K562 (cell line): Measurements from ENCODE around the gene MGAT5. TPM values are rescaled to one million over a fixed set of nuclear protein-coding genes. Genes with fewer than 3 reads are reported as not detected.

ENCODE experiments used
- ATAC-seq: fragments of 200-7000 bp; cut with Tn5 transposase; 3 replicates; pipeline ENCODE4 v1.9.1; 2020; ENCODE audit warnings: moderate library complexity
- BruUV-seq: library from RNA; stranded (reverse); fragments of 400-500 nt; replicated peaks from 2 replicates; lab custom pipeline; 2021; lab: Mats Ljungman, UMichigan
- CTCF ChIA-PET: fragments of 300-600 bp; formaldehyde crosslinking; extraction: SDS; loops from one replicate; lab custom pipeline; 2021; ENCODE audit warnings: low intra/inter-chr PET ratio; lab: Yijun Ruan, JAX
- POLR2A ChIA-PET: fragments of 300-600, 350-650 bp; sonication (Branson Sonifier 250); formaldehyde crosslinking; extraction: SDS; loops from one replicate; lab custom pipeline; 2021; ENCODE audit warnings: antibody characterized with exemption, inconsistent platforms; lab: Yijun Ruan, JAX
- DNase-seq, 4 experiments: peaks; one replicate each; pipeline versions ENCODE4 v3.0.0 to v3.0.0-alpha.2; 2011 to 2018; ENCODE audit warnings: low spot score in 3 of 4, mixed read lengths in 3 of 4; ENCODE audit errors: extremely low read depth in 1 of 4
- FAIRE-seq: peaks from 2 replicates; lab custom pipeline; 2011; peaks lifted over from hg19 to GRCh38; lab: Jason Lieb, UNC
- H2AFZ ChIP-seq: 2 replicates; pipeline ENCODE4 v1.6.0; 2011; ENCODE audit warnings: low read depth, low read length, control low read depth, inconsistent platforms
- H3K27ac ChIP-seq: fragments of 200-600 bp; 3 replicates; pipeline ENCODE4 v1.8.0; 2011; ENCODE audit warnings: low read depth, mild to moderate bottlenecking, control low read depth, inconsistent platforms, low read length, moderate library complexity, mixed read lengths; ENCODE audit errors: extremely low read depth
- H3K27me3 ChIP-seq, 2 experiments: fragments of 300-600 bp in 1 of 2; 2 replicates in 1 of 2; 3 replicates in 1 of 2; pipeline versions ENCODE4 v1.6.0 to v1.8.0; 2011; ENCODE audit warnings: inconsistent platforms in 2 of 2, low read length in 2 of 2, mild to moderate bottlenecking in 1 of 2, mixed read lengths in 1 of 2, moderate library complexity in 1 of 2; ENCODE audit not compliant: control insufficient read depth in 2 of 2, insufficient read depth in 2 of 2
- H3K36me3 ChIP-seq: fragments of 300-600 bp; 3 replicates; pipeline ENCODE4 v1.8.0; 2011; ENCODE audit warnings: mild to moderate bottlenecking, low read length, inconsistent platforms; ENCODE audit not compliant: control insufficient read depth, insufficient read depth
- H3K4me1 ChIP-seq, 2 experiments: fragments of 200-600 bp in 1 of 2; replicated peaks in 1 of 2; 2 replicates in 1 of 2; 3 replicates in 1 of 2; pipeline versions ENCODE4 v1.5.1 to v1.8.0; 2011; ENCODE audit warnings: inconsistent platforms in 2 of 2, low read length in 2 of 2, mild to moderate bottlenecking in 1 of 2, mixed read lengths in 1 of 2, moderate library complexity in 1 of 2; ENCODE audit not compliant: control insufficient read depth in 2 of 2, insufficient read depth in 2 of 2
- H3K4me2 ChIP-seq: 2 replicates; pipeline ENCODE4 v1.6.1; 2011; ENCODE audit warnings: low read length, control low read depth, inconsistent platforms, mixed read lengths; ENCODE audit not compliant: insufficient read depth
- H3K4me3 ChIP-seq: fragments of 200-600 bp; sonication (generic), shearing (Covaris generic); 2 replicates; pipeline ENCODE4 v1.5.1; 2016; ENCODE audit warnings: control low read depth, inconsistent platforms
- H3K79me2 ChIP-seq: fragments of 200-600 bp; 3 replicates; pipeline ENCODE4 v1.8.0; 2011; ENCODE audit warnings: low read length, inconsistent platforms; ENCODE audit not compliant: control insufficient read depth, insufficient read depth
- H3K9ac ChIP-seq, 2 experiments: 2 replicates each; pipeline versions ENCODE4 v1.6.0 to v1.6.1; 2011; ENCODE audit warnings: low read depth in 2 of 2, low read length in 2 of 2, control low read depth in 1 of 2, inconsistent platforms in 1 of 2, mild to moderate bottlenecking in 1 of 2, mixed read lengths in 1 of 2; ENCODE audit not compliant: insufficient read depth in 1 of 2
- H3K9me1 ChIP-seq: one replicate; pipeline ENCODE4 v1.6.0; 2011; ENCODE audit warnings: inconsistent platforms, mild to moderate bottlenecking, low read length, moderate library complexity; ENCODE audit not compliant: control insufficient read depth, insufficient read depth
- H3K9me3 ChIP-seq: replicated peaks from 2 replicates; pipeline ENCODE4 v1.5.1; 2011; ENCODE audit warnings: low read depth, low read length, inconsistent platforms; ENCODE audit not compliant: control insufficient read depth, insufficient read depth
- H4K20me1 ChIP-seq: replicated peaks from 2 replicates; pipeline ENCODE4 v1.6.1; 2011; ENCODE audit warnings: low read length, inconsistent platforms, mixed read lengths; ENCODE audit not compliant: control insufficient read depth, insufficient read depth
- ARID1B ChIP-seq: fragments of 450-650 bp; IDR thresholded peaks from 2 replicates; pipeline ENCODE4 v1.6.1; 2016; ENCODE audit warnings: antibody characterized with exemption, mild to moderate bottlenecking, inconsistent platforms
- CEBPZ ChIP-seq: fragments of 150-350 bp; IDR thresholded peaks from 2 replicates; pipeline ENCODE4 v1.6.1; 2014; ENCODE audit warnings: low read depth, mild to moderate bottlenecking, low read length, borderline replicate concordance
- HMG20A ChIP-seq: fragments of 450-650 bp; formaldehyde crosslinking; conservative IDR thresholded peaks from 2 replicates; pipeline ENCODE4 v1.4.0; 2020; ENCODE audit warnings: mild to moderate bottlenecking, mixed read lengths
- MCM2 ChIP-seq: fragments of 450-650 bp; IDR thresholded peaks from 2 replicates; pipeline ENCODE4 v1.6.1; 2017; ENCODE audit warnings: low read depth, mild to moderate bottlenecking
- MLX ChIP-seq, 2 experiments: fragments of 450-650 bp in 1 of 2; sonication (generic) in 1 of 2; formaldehyde crosslinking; conservative IDR thresholded peaks; 2 replicates each; pipeline versions ENCODE4 v1.4.0 to v1.8.1; 2020 to 2022; ENCODE audit warnings: mild to moderate bottlenecking in 1 of 2, missing genetic modification reagents in 1 of 2
- NR2F6 ChIP-seq: fragments of 450-650 bp; formaldehyde crosslinking; IDR thresholded peaks from 2 replicates; pipeline ENCODE4 v1.4.0; 2020; ENCODE audit warnings: mild to moderate bottlenecking
- NRF1 ChIP-seq, 2 experiments: fragments of 450-650 bp; IDR thresholded peaks in 1 of 2; conservative IDR thresholded peaks in 1 of 2; 2 replicates each; pipeline ENCODE4 v1.6.1; 2014; ENCODE audit warnings: mild to moderate bottlenecking in 2 of 2
- TCFL5 ChIP-seq: fragments of 250-450 bp; sonication (Bioruptor Pico); conservative IDR thresholded peaks from 2 replicates; pipeline ENCODE4 v1.6.1; 2021; ENCODE audit warnings: mild to moderate bottlenecking, moderate library complexity, matching md5 sums
- ZNF121 ChIP-seq: sonication (generic); formaldehyde crosslinking; conservative IDR thresholded peaks from 2 replicates; pipeline ENCODE4 v1.8.0; 2022; ENCODE audit warnings: missing genetic modification reagents
- ZNF785 ChIP-seq: fragments of 250-450 bp; sonication (Bioruptor Pico); IDR thresholded peaks from 2 replicates; pipeline ENCODE4 v1.4.0; 2020; ENCODE audit warnings: mild to moderate bottlenecking
- WGBS: fragments of 100-300 bp; shearing (Covaris generic); methylation state at CpG from one replicate; pipeline ENCODE4 v1.1.6; 2016; ENCODE audit warnings: low coverage, mixed read lengths; ENCODE audit not compliant: insufficient coverage; ENCODE audit errors: missing lambda C conversion rate; 5-methylcytosine and 5-hydroxymethylcytosine counted together
- in situ Hi-C: fragments of 300-500 bp; cut with MboI; formaldehyde crosslinking; loops from 4 replicates; pipeline ENCODE4 v1.15.0; 2018; ENCODE audit warnings: inconsistent platforms, mixed read lengths
- intact Hi-C: fragments of 100-400 bp; cut with micrococcal nuclease; formaldehyde crosslinking; loops from 2 replicates; pipeline ENCODE4 v1.14.2; 2022
- polyA plus RNA-seq, 8 experiments: library from polyadenylated mRNA; depleted of rRNA in 4 of 8; stranded (reverse) in 5 of 8; unstranded in 3 of 8; fragments of >200 nt; fragmentation: Nextera tagmentation in 2 of 8; fragmentation: Illumina TruSeq in 1 of 8; extraction: Ambion mirVana in 2 of 8; extraction: Trizol in 1 of 8; gene quantifications; 2 replicates each; pipeline versions ENCODE4 v1.2.1 to v1.2.3, GENCODE V29; 2011 to 2014; ENCODE audit warnings: inconsistent platforms in 1 of 8, missing spikeins in 1 of 8
- total RNA-seq, 7 experiments: library from RNA; depleted of rRNA in 6 of 7; stranded (reverse); fragments of >200 nt in 6 of 7; fragmentation: Illumina TruSeq in 2 of 7; extraction: Trizol in 2 of 7; gene quantifications; 2 replicates each; pipeline versions ENCODE4 v1.2.1 to v1.2.3, GENCODE V29; 2011 to 2021; ENCODE audit warnings: low replicate concordance in 1 of 7
- TF ChIP-seq, protein P1 (sequence below), 2 experiments: fragments of 450-650 bp; IDR thresholded peaks; 2 replicates each; pipeline ENCODE4 v1.6.1; 2016

Gene MGAT5
- total and polyA plus RNA-seq, 9 of the 15 experiments (the other 6 are each of a cell fraction or from before 2014, with no cell fraction given): 1.6 to 18.6 (median 11.1) TPM

- ATAC-seq (no peak), DNase-seq (no peak), FAIRE-seq (no peak)
- in situ Hi-C loops: no loop called here
- WGBS: 73% methylated on average over 7 of the region's 7 CpGs
- Histone ChIP-seq H3K9me3 (no peaks in the 10 kb centered on the region), H3K9ac (no peak overlapping the region), H4K20me1 (no peaks in the 10 kb centered on the region; the same call in 1 of the 2 replicates), H3K4me3 (no peak overlapping the region), H3K4me2 (no peak overlapping the region), H3K27ac (no peak overlapping the region), H2AFZ (no peak overlapping the region), H3K79me2 (no peaks in the 10 kb centered on the region), H3K36me3 (peaks cover 2% of the 10 kb centered on the region; the same call in 1 of the 3 replicates), H3K27me3 (no peaks in the 10 kb centered on the region), H3K4me1 (no peaks in the 10 kb centered on the region), H3K9me1 (no peaks in the 10 kb centered on the region)
- ChIA-PET CTCF (no interaction called here), POLR2A (no interaction called here)
- no peak for TF ChIP-seq NRF1 (conservative IDR thresholded peaks at IDR 0.05 in 1 of 2, IDR thresholded peaks at IDR 0.05 in 1 of 2)
- TF ChIP-seq HMG20A (CRISPR knock-in tag): no peak
- no TSS peak for BruUV-seq
- intact Hi-C loops: no loop called here
Measured at GRCh38 chr2:134433469-134433868, 179.6 kb downstream of the MGAT5 start.

- DNase-seq (no peak), ATAC-seq (no peak), FAIRE-seq (no peak)
- Histone ChIP-seq H2AFZ (no peak overlapping the region), H3K9ac (no peak overlapping the region), H3K27me3 (no peaks in the 10 kb centered on the region), H4K20me1 (no peaks in the 10 kb centered on the region; the same call in 1 of the 2 replicates), H3K36me3 (peaks cover 2% of the 10 kb centered on the region; the same call in 1 of the 3 replicates), H3K27ac (no peak overlapping the region), H3K4me2 (no peak overlapping the region), H3K9me3 (no peaks in the 10 kb centered on the region), H3K4me3 (no peak overlapping the region), H3K9me1 (no peaks in the 10 kb centered on the region), H3K79me2 (no peaks in the 10 kb centered on the region), H3K4me1 (no peaks in the 10 kb centered on the region)
- intact Hi-C loops: no loop called here
- WGBS: 74% methylated on average over 6 of the region's 6 CpGs
- no TSS peak for BruUV-seq
- in situ Hi-C loops: no loop called here
- ChIA-PET CTCF (no interaction called here), POLR2A (no interaction called here)
- no peak for TF ChIP-seq ZNF121 (CRISPR knock-in tag)
- no peak for TF ChIP-seq ZNF785 (CRISPR knock-in tag)
- TF ChIP-seq ARID1B: no peak
- no peak for TF ChIP-seq MCM2
- no peak for TF ChIP-seq CEBPZ
- TF ChIP-seq TCFL5: no peak
- no peak for TF ChIP-seq MLX (CRISPR knock-in tag; conservative IDR thresholded peaks at IDR 0.05)
- TF ChIP-seq NR2F6 (CRISPR knock-in tag): no peak
- TF ChIP-seq, protein P1, sequence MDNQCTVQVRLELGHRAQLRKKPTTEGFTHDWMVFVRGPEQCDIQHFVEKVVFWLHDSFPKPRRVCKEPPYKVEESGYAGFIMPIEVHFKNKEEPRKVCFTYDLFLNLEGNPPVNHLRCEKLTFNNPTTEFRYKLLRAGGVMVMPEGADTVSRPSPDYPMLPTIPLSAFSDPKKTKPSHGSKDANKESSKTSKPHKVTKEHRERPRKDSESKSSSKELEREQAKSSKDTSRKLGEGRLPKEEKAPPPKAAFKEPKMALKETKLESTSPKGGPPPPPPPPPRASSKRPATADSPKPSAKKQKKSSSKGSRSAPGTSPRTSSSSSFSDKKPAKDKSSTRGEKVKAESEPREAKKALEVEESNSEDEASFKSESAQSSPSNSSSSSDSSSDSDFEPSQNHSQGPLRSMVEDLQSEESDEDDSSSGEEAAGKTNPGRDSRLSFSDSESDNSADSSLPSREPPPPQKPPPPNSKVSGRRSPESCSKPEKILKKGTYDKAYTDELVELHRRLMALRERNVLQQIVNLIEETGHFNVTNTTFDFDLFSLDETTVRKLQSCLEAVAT (IDR thresholded peaks at IDR 0.05): no peak
Measured at GRCh38 chr2:134433979-134434378, 180.1 kb downstream of the MGAT5 start.
